Eye (tissue), 1 donor: ENCODE data around the gene HPS3.
"Not testable (repeated sequence)": the region's sequence is repeated elsewhere in the genome, so short reads cannot be mapped to it uniquely, and the experiment has no call there.

Experiments used
- DNase-seq: peaks from one replicate; pipeline ENCODE4 v3.0.0-alpha.2; 2015

HPS3 gene

DNA sequence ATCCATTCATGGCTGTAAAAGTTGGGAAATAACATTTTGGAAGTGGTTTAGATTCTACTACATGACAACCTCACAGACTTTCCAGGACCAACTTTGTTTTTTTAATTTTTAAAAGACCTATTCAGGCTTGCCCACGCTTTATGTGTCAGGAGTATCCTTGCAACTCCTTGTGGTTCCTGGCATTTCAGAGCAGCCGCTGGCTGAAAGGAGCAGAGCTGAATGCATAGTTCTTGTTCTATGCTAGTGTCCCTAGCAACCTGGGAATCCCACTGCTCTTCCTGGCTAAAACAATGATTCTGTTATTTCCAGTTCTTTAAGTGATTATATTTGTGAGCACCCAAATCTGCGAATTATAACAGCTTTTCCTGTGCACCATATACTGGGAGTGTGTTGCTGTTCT, 57.3 kb downstream of the HPS3 start:
- no peak for DNase-seq

DNA sequence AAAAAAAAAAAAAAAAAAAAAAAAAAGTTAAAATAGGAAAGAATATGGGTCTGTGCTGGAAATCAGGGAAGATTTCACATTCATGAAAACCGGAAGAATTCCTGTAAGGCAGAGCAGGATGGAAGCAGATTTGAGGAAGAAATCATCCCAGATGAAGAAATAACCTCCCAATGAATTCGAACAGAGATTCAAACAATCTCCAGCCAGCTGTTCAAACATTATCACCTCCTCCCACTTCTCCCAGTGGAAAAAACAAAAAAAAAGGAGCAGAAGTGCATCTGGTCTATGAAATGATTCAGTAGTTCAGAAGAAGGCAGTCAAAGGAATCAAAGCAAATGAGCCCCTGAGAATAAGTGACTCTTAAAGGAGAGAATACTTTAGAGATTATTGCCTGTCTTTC, 59.1 kb downstream of the HPS3 start:
- DNase-seq: no peak

GRCh38 chr3:149195221-149195620, 65.8 kb downstream of the HPS3 start:
- DNase-seq: no peak

DNA sequence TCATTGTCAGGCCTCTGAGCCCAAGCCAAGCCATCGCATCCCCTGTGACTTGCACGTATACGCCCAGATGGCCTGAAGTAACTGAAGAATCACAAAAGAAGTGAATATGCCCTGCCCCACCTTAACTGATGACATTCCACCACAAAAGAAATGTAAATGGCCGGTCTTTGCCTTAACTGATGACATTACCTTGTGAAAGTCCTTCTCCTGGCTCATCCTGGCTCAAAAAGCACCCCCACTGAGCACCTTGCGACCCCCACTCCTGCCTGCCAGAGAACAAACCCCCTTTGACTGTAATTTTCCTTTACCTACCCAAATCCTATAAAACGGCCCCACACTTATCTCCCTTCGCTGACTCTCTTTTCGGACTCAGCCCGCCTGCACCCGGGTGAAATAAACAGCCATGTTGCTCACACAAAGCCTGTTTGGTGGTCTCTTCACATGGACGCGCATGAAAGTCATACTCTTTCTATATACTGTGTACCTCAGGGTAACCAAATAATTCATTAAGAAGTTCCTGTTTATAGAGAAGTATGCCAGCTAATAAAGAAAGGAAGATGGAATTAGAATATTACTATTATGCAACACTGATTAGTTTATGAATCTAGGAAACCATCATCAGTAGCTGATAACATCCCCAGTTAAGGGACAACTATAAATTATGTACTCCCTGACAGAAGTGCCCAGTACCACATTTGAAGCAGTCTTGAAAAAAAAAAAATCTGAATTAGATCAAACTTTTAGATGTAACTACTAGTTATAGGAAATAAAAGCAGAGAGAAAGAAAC, 67.6 kb downstream of the HPS3 start:
- DNase-seq: peak; percentile 9

DNA sequence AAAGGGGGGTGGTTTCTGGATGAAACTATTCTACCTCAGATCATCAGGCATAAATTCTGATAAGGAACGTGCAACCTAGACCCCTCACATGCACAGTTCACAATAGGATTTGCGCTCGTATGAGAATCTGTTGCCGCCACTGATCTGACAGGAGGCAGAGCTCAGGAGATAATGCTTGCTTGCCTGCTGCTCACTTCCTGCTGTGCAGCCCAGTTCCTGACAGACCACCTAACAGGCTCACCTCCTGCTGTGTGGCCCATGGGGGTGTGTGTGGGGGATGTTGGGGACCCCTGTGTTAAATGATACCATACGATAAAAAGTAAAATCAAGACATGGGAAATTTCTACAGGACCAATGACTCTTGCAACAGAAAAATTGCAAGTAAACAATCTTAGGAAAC, 68.2 kb downstream of the HPS3 start:
- DNase-seq: peak; percentile 32

GRCh38 chr3:149198611-149199010, 69.2 kb downstream of the HPS3 start:
- DNase-seq: no peak

DNA sequence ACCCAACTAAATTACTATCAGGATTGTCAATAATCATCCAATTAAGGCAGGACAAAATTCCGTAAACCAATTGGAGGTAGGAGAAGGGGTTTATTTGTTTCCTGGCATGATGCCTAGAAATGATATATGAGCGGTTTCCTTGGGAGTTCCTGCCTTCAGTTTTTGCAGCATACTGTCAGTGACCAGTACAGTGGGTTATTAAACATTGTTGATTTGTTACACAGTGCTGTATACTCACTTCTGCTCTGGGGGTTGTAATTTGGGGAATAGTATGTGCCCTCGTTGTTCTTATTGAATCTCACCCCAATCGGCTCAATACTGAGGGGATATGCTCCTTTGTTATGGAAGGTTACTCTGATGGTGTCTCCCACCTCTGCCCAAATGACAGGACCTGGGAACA, 70.0 kb downstream of the HPS3 start:
- DNase-seq: peak; percentile 37

GRCh38 chr3:149203758-149204157, 74.3 kb downstream of the HPS3 start:
- DNase-seq: no peak

GRCh38 chr3:149204390-149204991, 75.1 kb downstream of the HPS3 start:
- no peak for DNase-seq

GRCh38 chr3:149207475-149207874, 78.0 kb downstream of the HPS3 start:
- DNase-seq: no peak

DNA sequence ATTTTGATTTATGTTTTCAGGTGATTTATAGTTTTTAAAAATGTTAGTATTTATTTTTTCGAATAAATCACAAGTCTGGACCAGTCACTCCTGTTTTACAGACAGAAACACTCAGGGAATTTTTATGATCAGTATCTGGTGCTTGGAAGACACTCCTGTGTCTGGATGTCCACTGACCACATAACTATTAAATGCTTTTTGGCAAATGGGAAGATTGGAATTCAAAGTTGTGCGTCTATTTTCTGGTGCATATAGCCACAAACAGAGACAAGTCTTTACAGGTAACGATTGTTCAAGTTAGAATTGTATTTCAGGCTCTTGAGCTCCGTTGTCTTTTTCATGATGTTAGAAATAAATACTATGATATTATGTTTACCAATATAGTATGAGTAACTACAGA, 80.0 kb downstream of the HPS3 start:
- no peak for DNase-seq

DNA sequence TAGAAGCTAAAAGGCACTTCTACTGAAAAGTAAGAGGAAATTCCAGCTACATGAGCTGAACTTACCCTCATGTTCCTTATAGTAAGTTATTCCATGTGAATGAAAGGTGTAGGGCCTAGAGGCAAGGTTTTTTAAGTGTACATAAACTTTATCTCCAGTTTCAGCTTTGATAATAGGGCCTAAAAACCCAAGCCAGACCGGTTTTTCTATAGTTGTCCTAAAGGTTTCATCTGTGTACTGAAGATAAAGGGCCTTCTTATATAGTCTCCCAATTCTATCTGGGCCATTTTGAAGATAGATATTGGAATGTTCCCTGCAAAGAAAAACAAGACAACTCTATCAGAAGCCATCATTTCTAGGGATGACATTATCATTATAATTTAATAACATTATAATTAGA, 82.9 kb downstream of the HPS3 start:
- DNase-seq: no peak

DNA sequence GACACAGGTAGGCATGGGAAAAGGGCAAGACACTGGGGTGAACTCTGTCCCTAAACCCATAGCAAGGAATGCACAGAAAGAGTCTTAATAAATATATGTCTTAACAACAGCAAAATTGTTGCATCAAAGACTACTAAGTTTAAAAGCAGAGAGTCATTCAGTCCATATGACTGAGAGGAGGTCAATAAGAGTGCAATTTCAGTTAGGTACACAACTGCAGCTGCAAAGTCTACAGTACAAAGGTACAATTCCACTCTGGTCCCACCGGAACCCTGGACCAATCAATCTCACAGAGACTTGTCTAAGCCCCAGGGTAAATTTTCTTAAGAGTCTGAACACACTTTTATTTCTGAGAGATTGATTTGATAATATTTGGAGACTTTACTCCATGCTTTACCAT, 85.3 kb downstream of the HPS3 start:
- no peak for DNase-seq

DNA sequence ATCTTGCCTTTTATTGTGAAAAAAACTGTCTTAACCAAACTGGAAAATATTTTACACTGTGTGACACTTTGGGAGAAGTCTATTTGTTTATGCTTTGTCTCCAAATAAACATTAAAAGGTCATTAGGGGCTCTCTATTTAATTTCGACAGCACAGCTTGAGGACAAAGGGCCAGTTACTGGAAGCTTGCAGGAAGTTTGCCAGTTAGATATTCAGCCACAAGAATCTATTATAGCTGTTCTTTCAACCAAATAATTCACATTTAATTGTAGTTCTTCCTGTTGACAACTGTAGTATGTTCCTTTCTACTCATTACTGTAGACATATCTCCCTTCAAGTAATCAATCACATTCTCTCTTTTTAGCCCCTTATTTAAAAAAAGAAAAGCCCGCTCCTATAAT, 86.1 kb downstream of the HPS3 start:
- DNase-seq: peak; percentile 71

DNA sequence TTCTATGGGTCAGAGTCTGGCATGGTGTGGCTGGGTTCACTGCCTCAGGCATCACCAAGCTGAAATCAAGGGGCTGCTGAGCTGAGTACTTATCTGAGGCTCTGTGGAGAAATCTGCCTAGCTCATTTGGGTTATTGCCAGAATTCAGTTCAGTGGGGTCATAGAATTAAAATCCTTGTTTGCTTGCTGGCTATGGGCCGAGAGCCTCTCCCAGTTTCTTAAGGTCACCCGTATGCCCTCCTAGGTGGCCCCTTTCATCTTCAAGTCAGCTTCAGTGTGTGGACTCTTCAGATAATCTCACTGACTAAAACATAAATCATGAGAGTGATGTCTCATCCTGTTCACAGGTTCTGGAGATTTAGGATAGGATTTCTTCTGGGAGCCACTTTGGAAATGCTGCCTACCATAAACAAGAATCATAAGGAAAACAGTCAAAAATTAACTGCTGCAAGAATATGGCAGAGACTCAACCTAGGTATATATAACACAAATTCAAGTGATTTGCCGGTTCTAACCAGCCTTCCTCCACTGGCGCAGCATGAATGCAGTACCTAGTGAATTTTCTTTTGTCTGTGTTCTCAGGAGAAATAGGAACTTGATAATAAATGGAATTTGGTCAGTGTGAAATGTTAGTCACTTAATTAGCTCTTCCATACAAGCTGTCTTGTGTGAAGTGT, 86.9 kb downstream of the HPS3 start:
- DNase-seq: peak; percentile 44

- DNase-seq: no peak
Measured at GRCh38 chr3:149217347-149217746, 87.9 kb downstream of the HPS3 start.

DNA sequence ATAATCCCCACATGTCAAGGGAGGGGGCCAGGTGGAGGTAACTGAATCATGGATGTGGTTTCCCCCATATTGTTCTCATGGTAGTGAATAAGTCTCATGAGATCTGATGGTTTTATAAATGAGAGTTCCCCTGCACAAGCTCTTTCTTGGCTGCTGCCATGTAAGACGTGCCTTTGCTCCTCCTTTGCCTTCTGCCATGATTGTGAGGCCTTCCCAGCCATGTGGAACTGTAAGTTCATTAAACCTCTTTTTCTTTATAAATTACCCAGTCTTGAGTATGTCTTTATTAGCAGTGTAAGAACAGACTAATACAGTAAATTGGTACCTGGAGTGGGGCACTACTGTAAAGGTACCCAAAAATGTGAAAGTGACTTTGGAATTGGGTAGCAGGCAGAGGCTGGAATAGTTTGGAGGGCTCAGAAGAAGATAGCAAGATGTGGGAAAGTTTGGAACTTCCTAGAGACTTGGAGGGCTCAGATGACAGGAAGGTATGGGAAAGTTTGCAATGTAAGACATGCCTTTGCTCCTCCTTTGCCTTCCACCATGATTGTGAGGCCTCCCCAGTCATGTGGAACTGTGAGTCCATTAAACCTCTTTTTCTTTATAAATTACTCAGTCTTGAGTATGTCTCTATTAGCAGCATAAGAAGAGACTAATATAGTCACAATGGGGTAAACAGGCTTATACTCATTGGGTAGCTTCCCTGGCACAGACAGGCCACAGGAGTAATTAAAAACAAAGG, 90.1 kb downstream of the HPS3 start:
- DNase-seq: not testable (repeated sequence)

- DNase-seq: peak; percentile 76
Measured at GRCh38 chr3:149221783-149222517, 92.5 kb downstream of the HPS3 start, which contains the start of gene CP. TSS of gene CP (minus strand) at chr3:149221829. CDS start at chr3:149221792, 37 bp downstream.
